DND-41 (cell line): ENCODE measurements around the gene URB1.

ENCODE experiments used
- ATAC-seq: fragments of 200-7000 bp; cut with Tn5 transposase; 3 replicates; pipeline ENCODE4 v1.9.1; 2021; ENCODE audit warnings: low read depth; ENCODE audit not compliant: insufficient read depth
- DNase-seq: peaks from one replicate; pipeline ENCODE4 v3.0.0-alpha.2; 2020
- H2AFZ ChIP-seq: 2 replicates; pipeline ENCODE4 v1.6.0; 2012; ENCODE audit warnings: low read depth, low read length
- H3K27ac ChIP-seq: 2 replicates; pipeline ENCODE4 v1.5.1; 2012; ENCODE audit warnings: low read length, inconsistent platforms
- H3K27me3 ChIP-seq: fragments of 200-600 bp; sonication (generic); 2 replicates; pipeline ENCODE4 v1.6.0; 2012; ENCODE audit warnings: low read length, mild to moderate bottlenecking, inconsistent platforms; ENCODE audit not compliant: insufficient read depth, poor library complexity
- H3K36me3 ChIP-seq: 2 replicates; pipeline ENCODE4 v1.5.1; 2012; ENCODE audit warnings: low read length, inconsistent platforms; ENCODE audit not compliant: insufficient read depth
- H3K4me1 ChIP-seq: 2 replicates; pipeline ENCODE4 v1.5.1; 2012; ENCODE audit warnings: mild to moderate bottlenecking, low read length; ENCODE audit not compliant: insufficient read depth
- H3K4me2 ChIP-seq: 2 replicates; pipeline ENCODE4 v1.6.0; 2012; ENCODE audit warnings: mild to moderate bottlenecking, moderate library complexity, low read length, inconsistent platforms; ENCODE audit not compliant: insufficient read depth
- H3K4me3 ChIP-seq, 2 experiments: fragments of 200-600 bp in 1 of 2; shearing (Covaris generic) in 1 of 2; 2 replicates each; pipeline ENCODE4 v1.5.1; 2012 to 2016; ENCODE audit warnings: inconsistent platforms in 2 of 2, low read length in 2 of 2, mild to moderate bottlenecking in 2 of 2, low read depth in 1 of 2, moderate library complexity in 1 of 2
- H3K79me2 ChIP-seq: 2 replicates; pipeline ENCODE4 v1.6.0; 2012; ENCODE audit warnings: low read length, inconsistent platforms; ENCODE audit not compliant: insufficient read depth
- H3K9ac ChIP-seq: 2 replicates; pipeline ENCODE4 v1.6.0; 2012; ENCODE audit warnings: low read depth, mild to moderate bottlenecking, inconsistent platforms, low read length, moderate library complexity
- H3K9me3 ChIP-seq: 2 replicates; pipeline ENCODE4 v1.5.1; 2012; ENCODE audit warnings: low read length, moderate library complexity, mild to moderate bottlenecking, inconsistent platforms; ENCODE audit not compliant: insufficient read depth, severe bottlenecking
- H4K20me1 ChIP-seq: 2 replicates; pipeline ENCODE4 v1.6.0; 2012; ENCODE audit warnings: low read length; ENCODE audit not compliant: insufficient read depth
- CTCF ChIP-seq: IDR thresholded peaks from 2 replicates; pipeline ENCODE4 v1.5.1; 2012; ENCODE audit warnings: borderline replicate concordance, low read length, moderate library complexity, mild to moderate bottlenecking; ENCODE audit not compliant: poor library complexity, severe bottlenecking; ENCODE audit errors: extremely low read depth
- EZH2 ChIP-seq: IDR thresholded peaks from 3 replicates; pipeline ENCODE4 v1.6.1; 2012; ENCODE audit warnings: borderline replicate concordance, low read depth, mild to moderate bottlenecking, moderate library complexity, low read length, inconsistent platforms; ENCODE audit not compliant: severe bottlenecking

Gene URB1

GRCh38 chr21:32334980-32335531 is 57.8 kb downstream of the URB1 start:
- TF ChIP-seq EZH2 = no peak
- TF ChIP-seq CTCF = no peak

GRCh38 chr21:32333953-32334673 is 58.7 kb downstream of the URB1 start:
- H2AFZ ChIP-seq = no peak overlapping the region
- no peaks in the 10 kb centered on the region for H3K27me3 ChIP-seq
- no peak overlapping the region for H3K4me3 ChIP-seq
- no peak for DNase-seq
- 0 out of 2 replicates have a peak, but pooled peaks cover 5% of the 10 kb centered on the region for H4K20me1 ChIP-seq
- no peaks in the 10 kb centered on the region for H3K79me2 ChIP-seq
- H3K4me1 ChIP-seq = no peaks in the 10 kb centered on the region
- ATAC-seq = no peak
- TF ChIP-seq EZH2 (no peak), CTCF (no peak)
- H3K36me3 ChIP-seq = peaks cover 94% of the 10 kb centered on the region
- H3K9ac ChIP-seq = no peak overlapping the region
- no peak overlapping the region for H3K27ac ChIP-seq
- H3K9me3 ChIP-seq = no peaks in the 10 kb centered on the region
- no peak overlapping the region for H3K4me2 ChIP-seq

More at GRCh38 chr21:32334980-32335531, 57.8 kb downstream of the URB1 start:
- Histone ChIP-seq H3K27me3 (no peaks in the 10 kb centered on the region), H3K4me1 (no peaks in the 10 kb centered on the region), H3K9me3 (no peaks in the 10 kb centered on the region), H3K27ac (no peak overlapping the region), H3K9ac (no peak overlapping the region), H3K4me2 (no peak overlapping the region), H3K4me3 (no peak overlapping the region), H3K79me2 (no peaks in the 10 kb centered on the region), H3K36me3 (peaks cover 91% of the 10 kb centered on the region), H2AFZ (no peak overlapping the region), H4K20me1 (0 out of 2 replicates have a peak, but pooled peaks cover 5% of the 10 kb centered on the region)
- ATAC-seq (no peak), DNase-seq (no peak)

- Histone ChIP-seq H3K9ac (no peak overlapping the region), H3K9me3 (no peaks in the 10 kb centered on the region), H3K79me2 (no peaks in the 10 kb centered on the region), H3K27ac (no peak overlapping the region), H3K4me3 (no peak overlapping the region), H4K20me1 (0 out of 2 replicates have a peak, but pooled peaks cover 5% of the 10 kb centered on the region), H3K4me2 (no peak overlapping the region), H2AFZ (no peak overlapping the region), H3K36me3 (peaks cover 93% of the 10 kb centered on the region), H3K27me3 (no peaks in the 10 kb centered on the region), H3K4me1 (no peaks in the 10 kb centered on the region)
- no peak for ATAC-seq
- no peak for TF ChIP-seq CTCF
- no peak for TF ChIP-seq EZH2
- DNase-seq = no peak
These were observed 60.3 kb downstream of the URB1 start for GRCh38 chr21:32332463-32332951.
